VCaP (cell line): ENCODE results near the gene CEP72.

Experiments used
- H3K27ac ChIP-seq: fragments of 450-650 bp; 2 replicates; pipeline ENCODE4 v1.5.1; 2017
- CTCF ChIP-seq: fragments of 450-650 bp; conservative IDR thresholded peaks from 2 replicates; pipeline ENCODE4 v1.5.1; 2017; ENCODE audit warnings: mild to moderate bottlenecking, moderate library complexity

CEP72 gene

GRCh38 chr5:668283-668995 lies 56.3 kb downstream of the CEP72 start:
- H3K27ac ChIP-seq = no peak overlapping the region
- no peak for TF ChIP-seq CTCF

GRCh38 chr5:669111-669841 lies 57.1 kb downstream of the CEP72 start:
- TF ChIP-seq CTCF = peak; percentile 66
- no peak overlapping the region for H3K27ac ChIP-seq

GRCh38 chr5:669842-670395 lies 57.8 kb downstream of the CEP72 start:
- TF ChIP-seq CTCF = no peak
- no peak overlapping the region for H3K27ac ChIP-seq

- no peak for TF ChIP-seq CTCF
- peak overlapping the region; percentile 88 for H3K27ac ChIP-seq
These were observed 58.5 kb downstream of the CEP72 start for GRCh38 chr5:670396-671270.

- peak; percentile 91 for TF ChIP-seq CTCF
- H3K27ac ChIP-seq = peak overlapping the region; percentile 88
These were observed 59.6 kb downstream of the CEP72 start for GRCh38 chr5:671459-672328.

- no peak for TF ChIP-seq CTCF
- H3K27ac ChIP-seq = peak overlapping the region; percentile 88
These were observed 60.4 kb downstream of the CEP72 start for GRCh38 chr5:672329-673160.
